H1 (cell line): ENCODE data around the gene CLUH. TPM values are rescaled to one million over a fixed set of nuclear protein-coding genes. Genes with fewer than 3 reads are reported as not detected.

ENCODE experiments used
- CBX5 ChIP-seq: fragments of 300-800, 300-1000 bp; sonication (generic); IDR thresholded peaks from 2 replicates; pipeline ENCODE4 v1.7.1; 2016; ENCODE audit warnings: antibody characterized with exemption, low read length, low read depth
- GTF2F1 ChIP-seq: IDR thresholded peaks from 2 replicates; pipeline ENCODE4 v1.6.1; 2012; ENCODE audit warnings: low read depth, low read length, improper control_type of control experiment, borderline replicate concordance
- JUND ChIP-seq: IDR thresholded peaks from 2 replicates; pipeline ENCODE4 v1.6.1; 2011; ENCODE audit warnings: mild to moderate bottlenecking, improper control_type of control experiment, low read length
- KDM1A ChIP-seq: fragments of 200-600, 300-600 bp; sonication (generic); IDR thresholded peaks from 2 replicates; pipeline ENCODE4 v1.7.1; 2016; ENCODE audit warnings: mild to moderate bottlenecking, low read length, borderline replicate concordance
- polyA plus RNA-seq, 7 experiments: library from polyadenylated mRNA; depleted of rRNA in 3 of 7; stranded (reverse) in 5 of 7; unstranded in 2 of 7; fragments of >200 nt in 5 of 7; fragments of 200-250 nt in 2 of 7; gene quantifications; 1 replicate in 5 of 7; 2 replicates in 1 of 7; 4 replicates in 1 of 7; pipeline versions ENCODE4 v1.2.1 to v1.2.3, GENCODE V29; 2011 to 2013; ENCODE audit warnings: missing spikeins in 2 of 7, mixed read lengths in 2 of 7
- total RNA-seq: library from RNA; stranded (reverse); fragmentation: NEBNext Ultra II Directional; extraction: Animal tissue kit (Norgen Biotek cat#: 25700); gene quantifications from 2 replicates; pipeline ENCODE4 v1.2.1, GENCODE V29; 2021

CLUH gene
- total and polyA plus RNA-seq, 2 of the 8 experiments (the other 6 are each of a cell fraction or from before 2014, with no cell fraction given): 33.6 to 98.6 TPM

- TF ChIP-seq JUND (no peak), GTF2F1 (no peak), CBX5 (no peak), KDM1A (no peak)
These were observed 908 bp upstream of the CLUH start (continued) for GRCh38 chr17:2712300-2713043.
